ENCODE results near the gene SCNN1A. TPM values are rescaled to one million over a fixed set of nuclear protein-coding genes. Genes with fewer than 3 reads are reported as not detected.

The SCNN1A gene
- total and polyA plus RNA-seq, 7 experiments from 2014 or later: 0.22 to 5.3 (median 1.6) TPM

GRCh38 chr12:6311822-6312528, 63.4 kb downstream of the SCNN1A start:
- ChIA-PET CTCF (no interaction called here), POLR2A (no interaction called here)
- Histone ChIP-seq H3K27ac (ENCODE audit: low read depth, low read length) (no peak overlapping the region), H3K36me3 (ENCODE audit: control insufficient read depth in 2 of 3, insufficient read depth in 3 of 3, low read length in 3 of 3) (no peaks in the 10 kb centered on the region), H3K4me1 (ENCODE audit: control insufficient read depth in 2 of 2, insufficient read depth in 2 of 2, low read length in 2 of 2) (no peaks in the 10 kb centered on the region), H3K4me3 (ENCODE audit: low read length) (no peak overlapping the region), H3K27me3 (ENCODE audit: control insufficient read depth in 2 of 2, insufficient read depth in 2 of 2, low read length in 2 of 2) (peaks cover 0 to 7% of the 10 kb centered on the region in 2 donors), H3K9me3 (ENCODE audit: control insufficient read depth in 2 of 3, low read length in 3 of 3) (no peaks in the 10 kb centered on the region)
- H3K9me3 Mint-ChIP-seq: no peaks in the 10 kb centered on the region
- no peak overlapping the region for H3K4me3 Mint-ChIP-seq
- H3K27ac Mint-ChIP-seq: no peak overlapping the region
- H3K27me3 Mint-ChIP-seq: peaks cover 6 to 33% (median 8%) of the 10 kb centered on the region in 5 donors
- no peak for ATAC-seq
- DNase-seq: no peak
- peaks cover 0 to 7% (median 0%) of the 10 kb centered on the region in 7 donors for H3K4me1 Mint-ChIP-seq
- intact Hi-C loops (cut with micrococcal nuclease): no loop called here
- no peaks in the 10 kb centered on the region for H3K36me3 Mint-ChIP-seq

- H3K27me3 ChIP-seq (ENCODE audit: control insufficient read depth in 2 of 2, insufficient read depth in 2 of 2, low read length in 2 of 2): peaks cover 0 to 7% of the 10 kb centered on the region in 2 donors
- peaks cover 0 to 7% (median 0%) of the 10 kb centered on the region in 7 donors for H3K4me1 Mint-ChIP-seq
- H3K4me1 ChIP-seq (ENCODE audit: control insufficient read depth in 2 of 2, insufficient read depth in 2 of 2, low read length in 2 of 2): no peaks in the 10 kb centered on the region
- H3K27ac Mint-ChIP-seq: no peak overlapping the region
- peak overlapping the region in 6 of 10 donors; percentile 11 to 59 (median 51) for H3K4me3 Mint-ChIP-seq
- ChIA-PET POLR2A (no interaction called here), CTCF (interaction anchor here (0.6 kb wide), 1 partner anchor 470 kb away, joined by 3 read pairs; no protein-coding TSS in a partner anchor)
- intact Hi-C loops (cut with micrococcal nuclease): no loop called here
- peak; percentile 12 for ATAC-seq
- H3K36me3 Mint-ChIP-seq: no peaks in the 10 kb centered on the region
- no peaks in the 10 kb centered on the region for H3K9me3 ChIP-seq (ENCODE audit: control insufficient read depth in 2 of 3, low read length in 3 of 3)
- H3K4me3 ChIP-seq (ENCODE audit: low read length): no peak overlapping the region
- H3K27ac ChIP-seq (ENCODE audit: low read depth, low read length): no peak overlapping the region
- no peaks in the 10 kb centered on the region for H3K36me3 ChIP-seq (ENCODE audit: control insufficient read depth in 2 of 3, insufficient read depth in 3 of 3, low read length in 3 of 3)
- peaks cover 6 to 38% (median 8%) of the 10 kb centered on the region in 5 donors for H3K27me3 Mint-ChIP-seq
- no peak for DNase-seq
- no peaks in the 10 kb centered on the region for H3K9me3 Mint-ChIP-seq
Measured at GRCh38 chr12:6310771-6311610, 64.4 kb downstream of the SCNN1A start.

GRCh38 chr12:6307529-6307928, 67.8 kb downstream of the SCNN1A start:
- Mint-ChIP-seq H3K4me3 (no peak overlapping the region), H3K4me1 (peaks cover 0 to 4% (median 0%) of the 10 kb centered on the region in 7 donors), H3K27ac (no peak overlapping the region), H3K9me3 (no peaks in the 10 kb centered on the region), H3K36me3 (no peaks in the 10 kb centered on the region), H3K27me3 (peaks cover 6 to 47% (median 8%) of the 10 kb centered on the region in 5 donors)
- ATAC-seq (peak; percentile 50), DNase-seq (no peak)
- ChIA-PET CTCF (interaction anchor here (0.6 to 0.7 kb wide), 2 partner anchors 556 to 710 kb away, joined by 3 read pairs; no protein-coding TSS in a partner anchor), POLR2A (no interaction called here)
- H3K27ac ChIP-seq (ENCODE audit: low read depth, low read length): no peak overlapping the region
- intact Hi-C loops (cut with micrococcal nuclease): no loop called here
- no peaks in the 10 kb centered on the region for H3K36me3 ChIP-seq (ENCODE audit: control insufficient read depth in 2 of 3, insufficient read depth in 3 of 3, low read length in 3 of 3)
- peaks cover 0 to 7% of the 10 kb centered on the region in 2 donors for H3K27me3 ChIP-seq (ENCODE audit: control insufficient read depth in 2 of 2, insufficient read depth in 2 of 2, low read length in 2 of 2)
- no peaks in the 10 kb centered on the region for H3K9me3 ChIP-seq (ENCODE audit: control insufficient read depth in 2 of 3, low read length in 3 of 3)
- H3K4me3 ChIP-seq (ENCODE audit: low read length): no peak overlapping the region
- no peaks in the 10 kb centered on the region for H3K4me1 ChIP-seq (ENCODE audit: control insufficient read depth in 2 of 2, insufficient read depth in 2 of 2, low read length in 2 of 2)

GRCh38 chr12:6306599-6307220, 68.7 kb downstream of the SCNN1A start:
- H3K36me3 Mint-ChIP-seq: no peaks in the 10 kb centered on the region

GRCh38 chr12:6306151-6306550, 69.2 kb downstream of the SCNN1A start:
- Mint-ChIP-seq H3K27me3 (peaks cover 6 to 37% (median 8%) of the 10 kb centered on the region in 5 donors), H3K27ac (no peak overlapping the region), H3K36me3 (no peaks in the 10 kb centered on the region), H3K4me1 (peaks cover 0 to 4% (median 0%) of the 10 kb centered on the region in 7 donors), H3K4me3 (no peak overlapping the region), H3K9me3 (no peaks in the 10 kb centered on the region)
- H3K27me3 ChIP-seq (ENCODE audit: control insufficient read depth in 2 of 2, insufficient read depth in 2 of 2, low read length in 2 of 2): peaks cover 0 to 4% of the 10 kb centered on the region in 2 donors
- no peak overlapping the region for H3K27ac ChIP-seq (ENCODE audit: low read depth, low read length)
- ATAC-seq: no peak
- no peaks in the 10 kb centered on the region for H3K4me1 ChIP-seq (ENCODE audit: control insufficient read depth in 2 of 2, insufficient read depth in 2 of 2, low read length in 2 of 2)
- ChIA-PET POLR2A (no interaction called here), CTCF (interaction anchor here (0.7 to 1.2 kb wide), 2 partner anchors 17 to 262 kb away, joined by 3 to 4 read pairs; no protein-coding TSS in a partner anchor)
- no peak overlapping the region for H3K4me3 ChIP-seq (ENCODE audit: low read length)
- H3K36me3 ChIP-seq (ENCODE audit: control insufficient read depth in 2 of 3, insufficient read depth in 3 of 3, low read length in 3 of 3): no peaks in the 10 kb centered on the region
- H3K9me3 ChIP-seq (ENCODE audit: control insufficient read depth in 2 of 3, low read length in 3 of 3): no peaks in the 10 kb centered on the region
- no peak for DNase-seq
- intact Hi-C loops (cut with micrococcal nuclease): no loop called here

More at GRCh38 chr12:6306599-6307220, 68.7 kb downstream of the SCNN1A start:
- H3K36me3 ChIP-seq (ENCODE audit: control insufficient read depth in 2 of 3, insufficient read depth in 3 of 3, low read length in 3 of 3): no peaks in the 10 kb centered on the region
- intact Hi-C loops (cut with micrococcal nuclease): no loop called here
- H3K27ac ChIP-seq (ENCODE audit: low read depth, low read length): no peak overlapping the region
- H3K27me3 Mint-ChIP-seq: peaks cover 6 to 41% (median 8%) of the 10 kb centered on the region in 5 donors
- no peak overlapping the region for H3K4me3 ChIP-seq (ENCODE audit: low read length)
- no peak overlapping the region for H3K27ac Mint-ChIP-seq
- H3K27me3 ChIP-seq (ENCODE audit: control insufficient read depth in 2 of 2, insufficient read depth in 2 of 2, low read length in 2 of 2): peaks cover 0 to 7% of the 10 kb centered on the region in 2 donors
- ATAC-seq (no peak), DNase-seq (no peak)
- ChIA-PET POLR2A (no interaction called here), CTCF (interaction anchor here (0.7 kb wide), 1 partner anchor 711 kb away, joined by 3 read pairs; no protein-coding TSS in a partner anchor)
- H3K4me1 ChIP-seq (ENCODE audit: control insufficient read depth in 2 of 2, insufficient read depth in 2 of 2, low read length in 2 of 2): no peaks in the 10 kb centered on the region
- H3K4me1 Mint-ChIP-seq: peaks cover 0 to 4% (median 0%) of the 10 kb centered on the region in 7 donors
- H3K4me3 Mint-ChIP-seq: no peak overlapping the region
- no peaks in the 10 kb centered on the region for H3K9me3 ChIP-seq (ENCODE audit: control insufficient read depth in 2 of 3, low read length in 3 of 3)
- no peaks in the 10 kb centered on the region for H3K9me3 Mint-ChIP-seq

GRCh38 chr12:6303071-6303470, 72.3 kb downstream of the SCNN1A start:
- POLR2A ChIA-PET: no interaction called here

More at GRCh38 chr12:6303071-6303470, 72.3 kb downstream of the SCNN1A start:
- intact Hi-C loops (cut with micrococcal nuclease): no loop called here
- no peaks in the 10 kb centered on the region for H3K4me1 Mint-ChIP-seq
- no peaks in the 10 kb centered on the region for H3K36me3 ChIP-seq (ENCODE audit: control insufficient read depth in 2 of 3, insufficient read depth in 3 of 3, low read length in 3 of 3)
- no peak overlapping the region for H3K4me3 ChIP-seq (ENCODE audit: low read length)
- H3K4me3 Mint-ChIP-seq: no peak overlapping the region
- CTCF ChIA-PET: no interaction called here
- no peaks in the 10 kb centered on the region for H3K27me3 ChIP-seq (ENCODE audit: control insufficient read depth in 2 of 2, insufficient read depth in 2 of 2, low read length in 2 of 2)
- H3K27ac Mint-ChIP-seq: no peak overlapping the region
- no peaks in the 10 kb centered on the region for H3K36me3 Mint-ChIP-seq
- H3K27ac ChIP-seq (ENCODE audit: low read depth, low read length): no peak overlapping the region
- no peaks in the 10 kb centered on the region for H3K9me3 ChIP-seq (ENCODE audit: control insufficient read depth in 2 of 3, low read length in 3 of 3)
- H3K9me3 Mint-ChIP-seq: no peaks in the 10 kb centered on the region
- no peaks in the 10 kb centered on the region for H3K4me1 ChIP-seq (ENCODE audit: control insufficient read depth in 2 of 2, insufficient read depth in 2 of 2, low read length in 2 of 2)
- ATAC-seq (no peak), DNase-seq (no peak)
- H3K27me3 Mint-ChIP-seq: peaks cover 0 to 22% (median 0%) of the 10 kb centered on the region in 5 donors

Data from naive thymus-derived CD4-positive, alpha-beta T cell (primary cell).